Progenitor cell of endocrine pancreas (in vitro differentiated cells): Measurements from ENCODE around the gene TGFB1I1. TPM values are rescaled to one million over a fixed set of nuclear protein-coding genes. Genes with fewer than 3 reads are reported as not detected.
"Not testable (repeated sequence)": the region's sequence is repeated elsewhere in the genome, so short reads cannot be mapped to it uniquely, and the experiment has no call there.

Experiments used
- DNase-seq: peaks from one replicate; pipeline ENCODE4 v3.0.0; 2021; ENCODE audit warnings: low spot score; ENCODE audit not compliant: unreplicated experiment
- H3K27ac Mint-ChIP-seq: 2 replicates; pipeline ENCODE4 v1.8.0; 2021; ENCODE audit warnings: mild to moderate bottlenecking, moderate library complexity, mixed read lengths
- H3K27me3 Mint-ChIP-seq: 2 replicates; pipeline ENCODE4 v1.8.0; 2021; ENCODE audit warnings: mixed read lengths
- H3K36me3 Mint-ChIP-seq: 2 replicates; pipeline ENCODE4 v1.8.0; 2022; ENCODE audit warnings: mixed read lengths; ENCODE audit not compliant: insufficient read depth
- H3K4me1 Mint-ChIP-seq: 2 replicates; pipeline ENCODE4 v1.8.0; 2021; ENCODE audit warnings: low read depth, mixed read lengths
- H3K4me3 Mint-ChIP-seq: 2 replicates; pipeline ENCODE4 v1.8.0; 2021; ENCODE audit warnings: low read depth, mild to moderate bottlenecking, moderate library complexity, mixed read lengths
- H3K9me3 Mint-ChIP-seq: 2 replicates; pipeline ENCODE4 v1.8.0; 2021; ENCODE audit warnings: low read depth, mixed read lengths
- CTCF ChIP-seq: fragments of 200-600 bp; sonication (generic); IDR thresholded peaks from one replicate; pipeline ENCODE4 v1.5.0; 2021; ENCODE audit warnings: antibody characterized with exemption, mild to moderate bottlenecking; ENCODE audit not compliant: unreplicated experiment
- total RNA-seq: library from RNA; stranded (reverse); gene quantifications from 2 replicates; pipeline ENCODE4 v1.2.1, GENCODE V29; 2021

Gene TGFB1I1
- total RNA-seq, 1 donor from 2014 or later: 4.5 TPM

- TF ChIP-seq CTCF: no peak
- peak overlapping the region; percentile 88 for H3K4me3 Mint-ChIP-seq
- no peaks in the 10 kb centered on the region for H3K9me3 Mint-ChIP-seq
- no peaks in the 10 kb centered on the region for H3K36me3 Mint-ChIP-seq
- no peaks in the 10 kb centered on the region for H3K4me1 Mint-ChIP-seq
- no peak for DNase-seq
- peak overlapping the region; percentile 86 for H3K27ac Mint-ChIP-seq
- H3K27me3 Mint-ChIP-seq: peaks cover 8% of the 10 kb centered on the region
These were observed 30.0 kb upstream of the TGFB1I1 start for GRCh38 chr16:31441956-31442355.

- not testable (repeated sequence) for H3K9me3 Mint-ChIP-seq, H3K27ac Mint-ChIP-seq, DNase-seq, H3K4me3 Mint-ChIP-seq, H3K4me1 Mint-ChIP-seq, H3K36me3 Mint-ChIP-seq, H3K27me3 Mint-ChIP-seq
These were observed 26.0 kb upstream of the TGFB1I1 start for GRCh38 chr16:31445931-31446330.

GRCh38 chr16:31451201-31451600 lies 20.8 kb upstream of the TGFB1I1 start:
- Mint-ChIP-seq H3K27me3 (peaks cover under 1% of the 10 kb centered on the region), H3K4me1 (peaks cover 16% of the 10 kb centered on the region), H3K36me3 (peaks cover 1% of the 10 kb centered on the region), H3K9me3 (no peaks in the 10 kb centered on the region), H3K4me3 (no peak overlapping the region), H3K27ac (peak overlapping the region; percentile 83)
- DNase-seq: no peak
- no peak for TF ChIP-seq CTCF

GRCh38 chr16:31451681-31452351 lies 20.1 kb upstream of the TGFB1I1 start:
- H3K9me3 Mint-ChIP-seq: no peaks in the 10 kb centered on the region
- no peak for DNase-seq
- H3K4me3 Mint-ChIP-seq: no peak overlapping the region
- no peaks in the 10 kb centered on the region for H3K27me3 Mint-ChIP-seq
- H3K36me3 Mint-ChIP-seq: peaks cover 1% of the 10 kb centered on the region
- H3K27ac Mint-ChIP-seq: peak overlapping the region; percentile 83
- TF ChIP-seq CTCF: peak; percentile 66
- H3K4me1 Mint-ChIP-seq: peaks cover 16% of the 10 kb centered on the region

GRCh38 chr16:31452631-31453106 lies 19.3 kb upstream of the TGFB1I1 start:
- DNase-seq: no peak
- no peak for TF ChIP-seq CTCF
- H3K9me3 Mint-ChIP-seq: no peaks in the 10 kb centered on the region
- no peaks in the 10 kb centered on the region for H3K27me3 Mint-ChIP-seq
- H3K36me3 Mint-ChIP-seq: peaks cover 1% of the 10 kb centered on the region
- H3K4me1 Mint-ChIP-seq: peaks cover 17% of the 10 kb centered on the region
- H3K4me3 Mint-ChIP-seq: no peak overlapping the region
- no peak overlapping the region for H3K27ac Mint-ChIP-seq
